GM19099 (cell line): Measurements from ENCODE around the gene ARID1B.

Experiments used
- POLR2A ChIP-seq: IDR thresholded peaks from 3 replicates; pipeline ENCODE4 v1.6.1; 2011; ENCODE audit warnings: low read depth; ENCODE audit not compliant: insufficient read length; ENCODE audit errors: extremely low read depth

Gene ARID1B

GRCh38 chr6:156780962-156781853, 4.0 kb downstream of the ARID1B start:
- TF ChIP-seq POLR2A: no peak

- no peak for TF ChIP-seq POLR2A
Measured at GRCh38 chr6:156781861-156782631, 4.9 kb downstream of the ARID1B start.

GRCh38 chr6:156782691-156783320, 5.6 kb downstream of the ARID1B start:
- TF ChIP-seq POLR2A: no peak

- TF ChIP-seq POLR2A: no peak
Measured at GRCh38 chr6:156783958-156784357, 6.8 kb downstream of the ARID1B start.

- no peak for TF ChIP-seq POLR2A
Measured at GRCh38 chr6:156786652-156787051, 9.5 kb downstream of the ARID1B start.

GRCh38 chr6:156787569-156788492, 10.7 kb downstream of the ARID1B start:
- no peak for TF ChIP-seq POLR2A

- no peak for TF ChIP-seq POLR2A
Measured at GRCh38 chr6:156789081-156789943, 12.1 kb downstream of the ARID1B start.

GRCh38 chr6:156790711-156791319, 13.6 kb downstream of the ARID1B start:
- TF ChIP-seq POLR2A: no peak

- no peak for TF ChIP-seq POLR2A
Measured at GRCh38 chr6:156791320-156791850, 14.2 kb downstream of the ARID1B start.

GRCh38 chr6:156793200-156793599, 16.0 kb downstream of the ARID1B start:
- TF ChIP-seq POLR2A: no peak

GRCh38 chr6:156794546-156795354, 17.6 kb downstream of the ARID1B start:
- no peak for TF ChIP-seq POLR2A

GRCh38 chr6:156795825-156796224, 18.6 kb downstream of the ARID1B start:
- TF ChIP-seq POLR2A: no peak

GRCh38 chr6:156796627-156797026, 19.4 kb downstream of the ARID1B start:
- no peak for TF ChIP-seq POLR2A
